ENCODE measurements around the gene PTGDR2.

PTGDR2 gene

DNA sequence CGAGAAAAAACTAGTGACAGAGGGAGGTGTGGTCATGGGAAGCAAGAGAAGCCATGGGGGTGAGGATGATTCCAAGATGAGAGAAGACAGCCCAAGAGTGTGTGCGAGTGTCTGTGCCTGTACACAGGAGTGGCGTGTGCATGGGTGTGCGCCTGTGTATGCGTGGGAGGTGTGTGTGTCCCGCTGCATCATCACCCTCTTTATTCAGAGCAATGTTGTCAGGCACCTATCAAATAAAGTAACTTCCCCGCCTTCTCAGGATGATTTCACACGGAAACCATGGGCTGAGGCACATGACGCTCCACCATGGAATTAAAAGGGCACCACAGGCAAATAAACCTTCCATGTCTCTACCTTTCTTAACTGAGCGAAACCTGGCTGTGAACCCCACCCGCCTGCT is 46.1 kb downstream of the PTGDR2 start:
- no peak for DNase-seq (ENCODE audit: low read depth)

DNA sequence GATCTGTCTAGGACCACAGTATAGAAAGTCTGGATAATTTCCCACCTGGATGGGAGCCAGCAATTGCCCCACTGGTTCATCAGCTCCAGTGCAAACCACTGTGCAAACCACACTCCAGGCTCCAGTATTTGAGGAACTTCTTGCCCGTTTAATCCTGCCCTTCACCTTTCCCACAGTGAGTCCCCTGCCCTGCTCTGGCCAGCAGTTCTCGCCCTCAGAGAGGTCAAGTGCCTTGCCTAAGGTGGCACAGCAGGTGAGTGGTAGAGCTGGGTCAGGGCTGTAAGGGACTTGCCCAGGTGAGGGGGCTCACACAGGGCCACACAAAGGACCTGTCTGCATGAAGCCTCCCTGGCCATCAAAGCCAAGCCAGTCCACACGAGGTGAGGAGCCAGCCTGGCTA is 46.5 kb downstream of the PTGDR2 start:
- no peak for DNase-seq (ENCODE audit: low read depth)

DNA sequence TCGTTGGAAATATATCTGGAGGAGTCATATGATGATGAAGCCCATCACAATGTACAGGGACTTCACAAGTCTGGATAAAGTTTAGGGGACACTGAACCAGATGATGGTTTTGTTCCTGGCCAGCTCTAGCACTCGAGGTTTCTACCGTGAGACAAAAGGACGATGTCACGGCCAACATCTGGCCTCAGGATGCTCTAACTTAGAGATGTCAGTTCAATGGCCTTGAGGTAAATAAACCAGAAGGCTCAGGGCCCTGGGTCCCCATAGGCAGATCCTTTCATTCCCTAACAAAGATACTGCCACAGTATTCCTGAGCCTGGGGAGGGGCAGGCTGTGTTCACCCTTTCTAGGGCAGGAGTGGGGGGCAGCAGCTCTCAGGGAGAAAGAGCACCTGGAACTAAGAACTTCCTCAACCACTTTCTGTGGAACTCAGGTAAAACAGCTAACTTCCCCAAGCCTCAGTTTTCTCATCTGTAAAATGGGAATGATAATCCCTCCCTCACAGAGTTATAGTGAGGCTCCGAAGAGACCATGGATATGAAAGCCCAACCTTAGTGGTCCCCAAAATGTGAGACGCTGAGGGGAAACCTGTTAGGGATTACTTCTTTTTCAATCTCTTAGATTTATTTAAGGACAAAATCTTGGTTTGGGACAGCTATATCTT is 52.3 kb downstream of the PTGDR2 start:
- DNase-seq (ENCODE audit: low read depth) = no peak

DNA sequence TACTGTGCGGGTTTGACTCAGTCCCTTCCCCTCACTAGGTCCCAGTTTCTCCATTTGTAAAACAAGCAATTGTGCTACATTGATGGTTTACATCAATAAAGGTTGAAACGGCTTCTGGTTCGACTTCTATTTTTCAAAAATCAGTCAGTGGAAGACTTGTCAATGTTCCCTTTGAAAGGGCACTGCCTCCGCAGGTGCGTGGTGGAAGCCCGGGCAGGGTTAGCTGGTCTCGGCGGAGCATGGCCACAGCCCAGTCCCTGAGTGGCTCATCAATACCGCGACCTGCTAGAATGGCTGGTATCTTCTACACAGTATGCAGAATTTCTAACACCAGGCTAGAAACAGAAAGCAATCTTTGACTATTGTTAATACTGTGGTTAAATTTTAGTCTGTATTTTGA is 54.6 kb downstream of the PTGDR2 start:
- no peak for DNase-seq (ENCODE audit: low read depth)
